Activated T-cell treated with anti-CD3 and anti-CD28 coated beads, Interleukin-2, amount 50 U/mL, for 72 hours (primary cell): ENCODE measurements around the gene ACP7. TPM values are rescaled to one million over a fixed set of nuclear protein-coding genes. Genes with fewer than 3 reads are reported as not detected.
"Not testable (repeated sequence)": the region's sequence is repeated elsewhere in the genome, so short reads cannot be mapped to it uniquely, and the experiment has no call there.

Experiments used
- ATAC-seq, 2 donors: fragments of 150-1000 bp; cut with Tn5 transposase; replicated peaks in 1 of 2; 2 replicates each; pipeline ENCODE4 v1.10.0; 2021; ENCODE audit warnings: moderate library complexity in 2 of 2, mild to moderate bottlenecking in 1 of 2
- DNase-seq, 2 donors: peaks; one replicate each; pipeline ENCODE4 v3.0.0; 2021 to 2022; ENCODE audit warnings: mixed read lengths in 1 of 2
- H3K27ac Mint-ChIP-seq: one replicate; pipeline ENCODE4 v1.8.0; 2022; ENCODE audit warnings: mild to moderate bottlenecking, moderate library complexity, mixed read lengths
- H3K27me3 Mint-ChIP-seq: one replicate; pipeline ENCODE4 v1.8.0; 2022; ENCODE audit warnings: low read depth, mixed read lengths
- H3K36me3 Mint-ChIP-seq, 2 donors: one replicate each; pipeline ENCODE4 v1.8.0; 2022; ENCODE audit warnings: mixed read lengths in 2 of 2, mild to moderate bottlenecking in 1 of 2; ENCODE audit not compliant: insufficient read depth in 2 of 2
- H3K4me1 Mint-ChIP-seq: one replicate; pipeline ENCODE4 v1.8.0; 2022; ENCODE audit warnings: low read depth, mixed read lengths
- H3K4me3 Mint-ChIP-seq, 2 donors: one replicate each; pipeline ENCODE4 v1.8.0; 2022; ENCODE audit warnings: mild to moderate bottlenecking in 2 of 2, mixed read lengths in 2 of 2, moderate library complexity in 2 of 2
- H3K9me3 Mint-ChIP-seq, 2 donors: one replicate each; pipeline ENCODE4 v1.8.0; 2022; ENCODE audit warnings: mixed read lengths in 2 of 2
- total RNA-seq, 2 donors: library from RNA; stranded (reverse); gene quantifications; one replicate each; pipeline ENCODE4 v1.2.3, GENCODE V29; 2022

ACP7 gene
- total RNA-seq, 2 donors from 2014 or later: not detected

- Mint-ChIP-seq H3K27ac (no peak overlapping the region), H3K4me3 (no peak overlapping the region), H3K4me1 (no peaks in the 10 kb centered on the region), H3K36me3 (peaks cover 0 to 3% of the 10 kb centered on the region in 2 donors), H3K27me3 (peaks cover 40% of the 10 kb centered on the region), H3K9me3 (no peaks in the 10 kb centered on the region)
- ATAC-seq: no peak
- no peak for DNase-seq
These were observed 15.2 kb downstream of the ACP7 start for GRCh38 chr19:39099341-39099740.

GRCh38 chr19:39100500-39101166 lies 16.5 kb downstream of the ACP7 start:
- Mint-ChIP-seq H3K9me3 (no peaks in the 10 kb centered on the region), H3K4me3 (no peak overlapping the region), H3K27ac (no peak overlapping the region), H3K4me1 (no peaks in the 10 kb centered on the region), H3K27me3 (peaks cover 32% of the 10 kb centered on the region), H3K36me3 (peaks cover 0 to 3% of the 10 kb centered on the region in 2 donors)
- DNase-seq (no peak), ATAC-seq (no peak)

- no peak for DNase-seq
These were observed 19.0 kb downstream of the ACP7 start for GRCh38 chr19:39103151-39103550.

GRCh38 chr19:39104186-39104596 lies 20.0 kb downstream of the ACP7 start:
- H3K9me3 Mint-ChIP-seq: no peaks in the 10 kb centered on the region
- H3K4me1 Mint-ChIP-seq: no peaks in the 10 kb centered on the region
- H3K27ac Mint-ChIP-seq: no peak overlapping the region
- ATAC-seq: no peak
- no peak overlapping the region for H3K4me3 Mint-ChIP-seq
- H3K36me3 Mint-ChIP-seq: no peaks in the 10 kb centered on the region
- H3K27me3 Mint-ChIP-seq: peaks cover 4% of the 10 kb centered on the region
- DNase-seq: no peak

More at GRCh38 chr19:39103151-39103550, 19.0 kb downstream of the ACP7 start:
- Mint-ChIP-seq H3K4me1 (no peaks in the 10 kb centered on the region), H3K27ac (no peak overlapping the region), H3K9me3 (no peaks in the 10 kb centered on the region), H3K4me3 (no peak overlapping the region), H3K36me3 (no peaks in the 10 kb centered on the region), H3K27me3 (peaks cover 12% of the 10 kb centered on the region)
- no peak for ATAC-seq

- no peaks in the 10 kb centered on the region for H3K27me3 Mint-ChIP-seq
- H3K27ac Mint-ChIP-seq: no peak overlapping the region
- peaks cover 5% of the 10 kb centered on the region for H3K4me1 Mint-ChIP-seq
- H3K4me3 Mint-ChIP-seq: no peak overlapping the region
- no peaks in the 10 kb centered on the region for H3K36me3 Mint-ChIP-seq
- H3K9me3 Mint-ChIP-seq: no peaks in the 10 kb centered on the region
- ATAC-seq (no peak), DNase-seq (no peak)
These were observed 22.0 kb downstream of the ACP7 start for GRCh38 chr19:39106194-39106593.

GRCh38 chr19:39109641-39110040 lies 25.5 kb downstream of the ACP7 start:
- H3K27me3 Mint-ChIP-seq: no peaks in the 10 kb centered on the region
- DNase-seq: no peak
- no peak for ATAC-seq
- H3K9me3 Mint-ChIP-seq: no peaks in the 10 kb centered on the region
- no peak overlapping the region for H3K27ac Mint-ChIP-seq
- H3K4me3 Mint-ChIP-seq: no peak overlapping the region
- peaks cover 5% of the 10 kb centered on the region for H3K4me1 Mint-ChIP-seq
- no peaks in the 10 kb centered on the region for H3K36me3 Mint-ChIP-seq

GRCh38 chr19:39110263-39110967 lies 26.2 kb downstream of the ACP7 start:
- H3K27me3 Mint-ChIP-seq: no peaks in the 10 kb centered on the region
- H3K4me1 Mint-ChIP-seq: peaks cover 5% of the 10 kb centered on the region
- peak; percentile 72 to 78 for ATAC-seq
- H3K9me3 Mint-ChIP-seq: no peaks in the 10 kb centered on the region
- DNase-seq: peak; percentile 72 to 78
- no peaks in the 10 kb centered on the region for H3K36me3 Mint-ChIP-seq
- H3K27ac Mint-ChIP-seq: no peak overlapping the region
- no peak overlapping the region for H3K4me3 Mint-ChIP-seq

- Mint-ChIP-seq H3K27me3 (no peaks in the 10 kb centered on the region), H3K36me3 (no peaks in the 10 kb centered on the region), H3K4me1 (peaks cover 5% of the 10 kb centered on the region), H3K27ac (no peak overlapping the region), H3K4me3 (no peak overlapping the region), H3K9me3 (no peaks in the 10 kb centered on the region)
- no peak for ATAC-seq
- DNase-seq: no peak
These were observed 27.5 kb downstream of the ACP7 start for GRCh38 chr19:39111593-39112199.

- DNase-seq: no peak
- H3K27me3 Mint-ChIP-seq: no peaks in the 10 kb centered on the region
- H3K36me3 Mint-ChIP-seq: no peaks in the 10 kb centered on the region
- ATAC-seq: no peak
- H3K4me3 Mint-ChIP-seq: no peak overlapping the region
- peaks cover 5% of the 10 kb centered on the region for H3K4me1 Mint-ChIP-seq
- H3K9me3 Mint-ChIP-seq: no peaks in the 10 kb centered on the region
- no peak overlapping the region for H3K27ac Mint-ChIP-seq
These were observed 28.2 kb downstream of the ACP7 start for GRCh38 chr19:39112338-39112890.

GRCh38 chr19:39113199-39113598 lies 29.0 kb downstream of the ACP7 start:
- H3K4me1 Mint-ChIP-seq: peaks cover 5% of the 10 kb centered on the region
- H3K4me3 Mint-ChIP-seq: no peak overlapping the region
- H3K27me3 Mint-ChIP-seq: no peaks in the 10 kb centered on the region
- H3K36me3 Mint-ChIP-seq: no peaks in the 10 kb centered on the region
- H3K9me3 Mint-ChIP-seq: no peaks in the 10 kb centered on the region
- ATAC-seq: no peak
- no peak for DNase-seq
- H3K27ac Mint-ChIP-seq: no peak overlapping the region

- ATAC-seq: no peak
- H3K9me3 Mint-ChIP-seq: no peaks in the 10 kb centered on the region
- H3K36me3 Mint-ChIP-seq: no peaks in the 10 kb centered on the region
- no peaks in the 10 kb centered on the region for H3K27me3 Mint-ChIP-seq
- no peak overlapping the region for H3K27ac Mint-ChIP-seq
- H3K4me1 Mint-ChIP-seq: peaks cover 5% of the 10 kb centered on the region
- no peak overlapping the region for H3K4me3 Mint-ChIP-seq
- DNase-seq: no peak
These were observed 31.1 kb downstream of the ACP7 start for GRCh38 chr19:39115105-39115847.

- H3K27me3 Mint-ChIP-seq, H3K4me3 Mint-ChIP-seq, H3K9me3 Mint-ChIP-seq, DNase-seq, H3K4me1 Mint-ChIP-seq, H3K36me3 Mint-ChIP-seq, H3K27ac Mint-ChIP-seq, ATAC-seq: not testable (repeated sequence)
These were observed 32.9 kb downstream of the ACP7 start for GRCh38 chr19:39117023-39117422.

GRCh38 chr19:39119830-39120229 lies 35.7 kb downstream of the ACP7 start:
- Mint-ChIP-seq H3K4me3 (no peak overlapping the region), H3K4me1 (peaks cover 17% of the 10 kb centered on the region), H3K9me3 (no peaks in the 10 kb centered on the region), H3K27ac (no peak overlapping the region), H3K27me3 (no peaks in the 10 kb centered on the region), H3K36me3 (no peaks in the 10 kb centered on the region)
- ATAC-seq (no peak), DNase-seq (no peak)
